GM10248 (cell line): ENCODE results near the gene RIPOR2.

Experiments used
- CTCF ChIA-PET: fragments of 300-600 bp; sonication (Branson Sonifier 250); formaldehyde crosslinking; extraction: SDS; loops from one replicate; lab custom pipeline; 2021; ENCODE audit warnings: antibody characterized with exemption; lab: Yijun Ruan, JAX
- POLR2A ChIA-PET: fragments of 350-650 bp; sonication (Branson Sonifier 250); formaldehyde crosslinking; extraction: SDS; loops from one replicate; lab custom pipeline; 2020; ENCODE audit warnings: antibody characterized with exemption; lab: Yijun Ruan, JAX
- DNase-seq: peaks from one replicate; pipeline ENCODE4 v3.0.0; 2012; ENCODE audit errors: extremely low spot score
- CTCF ChIP-seq: IDR thresholded peaks from 2 replicates; pipeline ENCODE4 v1.5.1; 2012; ENCODE audit warnings: mild to moderate bottlenecking, low read depth; ENCODE audit errors: extremely low read depth, missing control alignments, control extremely low read depth

Gene RIPOR2

GRCh38 chr6:24851086-24851485 is 84.7 kb downstream of the RIPOR2 start:
- ChIA-PET POLR2A (no interaction called here), CTCF (interaction anchor here (1.5 to 2.3 kb wide), 3 partner anchors 140 to 219 kb away, joined by 3 to 8 read pairs (median 7); no protein-coding TSS in a partner anchor)
- TF ChIP-seq CTCF: no peak
- DNase-seq: no peak

- ChIA-PET POLR2A (interaction anchor here (0.5 kb wide), 1 partner anchor 20 kb away, joined by 3 read pairs; no protein-coding TSS in a partner anchor), CTCF (interaction anchor here (1.1 to 2.3 kb wide), 3 partner anchors 168 to 221 kb away, joined by 3 to 8 read pairs (median 7); no protein-coding TSS in a partner anchor)
- no peak for DNase-seq
- no peak for TF ChIP-seq CTCF
Measured at GRCh38 chr6:24849713-24850112, 86.0 kb downstream of the RIPOR2 start.

- TF ChIP-seq CTCF: no peak
- DNase-seq: no peak
- ChIA-PET POLR2A (no interaction called here), CTCF (interaction anchor here (1.0 to 3.2 kb wide), 4 partner anchors 9 to 223 kb away, joined by 3 to 11 read pairs (median 6); no protein-coding TSS in a partner anchor)
Measured at GRCh38 chr6:24848461-24848860, 87.3 kb downstream of the RIPOR2 start.

- no peak for DNase-seq
- TF ChIP-seq CTCF: no peak
- ChIA-PET POLR2A (no interaction called here), CTCF (interaction anchor here (0.8 to 6.1 kb wide), 9 partner anchors 8 to 243 kb away, joined by 3 to 31 read pairs (median 4); no protein-coding TSS in a partner anchor)
Measured at GRCh38 chr6:24847402-24847801, 88.4 kb downstream of the RIPOR2 start.

GRCh38 chr6:24845578-24845977 is 90.2 kb downstream of the RIPOR2 start:
- TF ChIP-seq CTCF: no peak
- ChIA-PET POLR2A (no interaction called here), CTCF (interaction anchor here (1.1 to 6.1 kb wide), 8 partner anchors 10 to 226 kb away, joined by 3 to 31 read pairs (median 7); no protein-coding TSS in a partner anchor)
- DNase-seq: no peak

GRCh38 chr6:24844903-24845302 is 90.9 kb downstream of the RIPOR2 start:
- ChIA-PET CTCF (interaction anchor here (0.9 to 6.1 kb wide), 10 partner anchors 10 to 226 kb away, joined by 3 to 31 read pairs (median 6); no protein-coding TSS in a partner anchor), POLR2A (no interaction called here)
- peak; percentile 26 for DNase-seq
- TF ChIP-seq CTCF: no peak

GRCh38 chr6:24844061-24844460 is 91.7 kb downstream of the RIPOR2 start:
- no peak for DNase-seq
- no peak for TF ChIP-seq CTCF
- ChIA-PET CTCF (interaction anchor here (0.9 to 6.1 kb wide), 7 partner anchors 9 to 174 kb away, joined by 3 to 31 read pairs (median 7); no protein-coding TSS in a partner anchor), POLR2A (no interaction called here)
